Endodermal cell (in vitro differentiated cells): ENCODE results near the gene GON7. TPM values are rescaled to one million over a fixed set of nuclear protein-coding genes. Genes with fewer than 3 reads are reported as not detected.
A peak's percentile ranks its signal among the peaks of the same experiment; 100 is the strongest.

Experiments
- DNase-seq: peaks from one replicate; pipeline ENCODE4 v3.0.0-alpha.2; 2017
- H3K27ac ChIP-seq: 2 replicates; pipeline ENCODE4 v1.5.1; 2013; ENCODE audit warnings: mild to moderate bottlenecking, low read depth, low read length, moderate library complexity
- H3K27me3 ChIP-seq: 2 replicates; pipeline ENCODE4 v1.6.1; 2013; ENCODE audit warnings: mild to moderate bottlenecking, low read length, moderate library complexity; ENCODE audit not compliant: insufficient read depth, control insufficient read depth, poor library complexity, severe bottlenecking
- H3K36me3 ChIP-seq: 2 replicates; pipeline ENCODE4 v1.7.0; 2013; ENCODE audit warnings: mild to moderate bottlenecking, low read length, moderate library complexity; ENCODE audit not compliant: control insufficient read depth, insufficient read depth
- H3K4me1 ChIP-seq: one replicate; pipeline ENCODE4 v1.7.0; 2013; ENCODE audit warnings: low read length; ENCODE audit not compliant: control insufficient read depth, insufficient read depth
- H3K4me3 ChIP-seq: 2 replicates; pipeline ENCODE4 v1.5.1; 2013; ENCODE audit warnings: mild to moderate bottlenecking, low read length, moderate library complexity
- H3K9ac ChIP-seq: 2 replicates; pipeline ENCODE4 v1.6.1; 2013; ENCODE audit warnings: mild to moderate bottlenecking, low read length, moderate library complexity; ENCODE audit not compliant: poor library complexity, severe bottlenecking; ENCODE audit errors: extremely low read depth
- H3K9me3 ChIP-seq: 2 replicates; pipeline ENCODE4 v1.6.1; 2013; ENCODE audit warnings: mild to moderate bottlenecking, low read length, moderate library complexity; ENCODE audit not compliant: control insufficient read depth
- H3K27ac Mint-ChIP-seq: 2 replicates; pipeline ENCODE4 v1.8.0; 2020; ENCODE audit warnings: mixed read lengths
- H3K27me3 Mint-ChIP-seq: 2 replicates; pipeline ENCODE4 v1.8.0; 2021; ENCODE audit warnings: mild to moderate bottlenecking, mixed read lengths; ENCODE audit not compliant: insufficient read depth
- H3K36me3 Mint-ChIP-seq: 2 replicates; pipeline ENCODE4 v1.8.0; 2020; ENCODE audit warnings: low read depth, mixed read lengths
- H3K4me1 Mint-ChIP-seq: 2 replicates; pipeline ENCODE4 v1.8.0; 2020; ENCODE audit warnings: mixed read lengths
- H3K4me3 Mint-ChIP-seq: 2 replicates; pipeline ENCODE4 v1.8.0; 2020; ENCODE audit warnings: mild to moderate bottlenecking, moderate library complexity, mixed read lengths
- H3K9me3 Mint-ChIP-seq: 2 replicates; pipeline ENCODE4 v1.8.0; 2020; ENCODE audit warnings: mild to moderate bottlenecking, mixed read lengths
- WGBS, 2 experiments: methylation state at CpG; one replicate each; pipeline versions ENCODE4 v1.1.5 to v1.1.7; 2013; ENCODE audit warnings: missing lambda C conversion rate in 2 of 2, mixed read lengths in 1 of 2; ENCODE audit not compliant: insufficient coverage in 1 of 2, insufficient read length in 1 of 2; 5-methylcytosine and 5-hydroxymethylcytosine counted together
- long read RNA-seq, 4 experiments: library from polyadenylated mRNA in 2 of 4; library from RNA in 1 of 4; library from capped mRNA in 1 of 4; stranded (forward) in 3 of 4; unstranded in 1 of 4; transcript quantifications; one replicate each; pipeline ENCODE4 v2.0.0, GENCODE V29; 2020 to 2021; ENCODE audit warnings: inconsistent platforms in 1 of 4
- polyA plus RNA-seq, 2 experiments: library from polyadenylated mRNA; stranded (reverse); fragments of 50-300 nt; gene quantifications; one replicate each; pipeline ENCODE4 v1.2.3, GENCODE V29; 2013
- total RNA-seq, 2 donors: library from RNA; stranded (reverse); fragmentation: NEBNext Ultra II Directional in 1 of 2; extraction: Animal tissue kit (Norgen Biotek cat#: 25700) in 1 of 2; gene quantifications; 2 replicates in 1 of 2; 3 replicates in 1 of 2; pipeline ENCODE4 v1.2.1, GENCODE V29; 2021
- TF ChIP-seq, protein P1 (sequence below): fragments of 200-600 bp; sonication (generic); conservative IDR thresholded peaks from 2 replicates; pipeline ENCODE4 v1.5.0; 2021; ENCODE audit warnings: antibody characterized with exemption, mild to moderate bottlenecking

The GON7 gene, protein sequence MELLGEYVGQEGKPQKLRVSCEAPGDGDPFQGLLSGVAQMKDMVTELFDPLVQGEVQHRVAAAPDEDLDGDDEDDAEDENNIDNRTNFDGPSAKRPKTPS
- total RNA-seq: 1 to 10 TPM; 6.5 to 7.2 TPM
- 12.4 TPM for polyA plus RNA-seq (2013, experiment 1 of 2)
- 14.0 TPM for polyA plus RNA-seq (2013, experiment 2 of 2)
- long read RNA-seq, experiment 1, transcript GON7-201 (2 exons, 1,154 nt): major isoform, 5 of 6 reads
- long read RNA-seq, experiment 1, partial matches to known transcripts: 0 of 6 reads
- long read RNA-seq, experiment 1, other reads (novel, unspliced or antisense): 1 of 6 reads
- long read RNA-seq, experiment 2, transcript GON7-201 (2 exons, 1,154 nt): major isoform, 11 of 11 reads
- long read RNA-seq, experiment 2, partial matches to known transcripts: 0 of 11 reads
- long read RNA-seq, experiment 2, other reads (novel, unspliced or antisense): 0 of 11 reads
- long read RNA-seq, experiment 3, transcript GON7-201 (2 exons, 1,154 nt): major isoform, 13 of 14 reads
- long read RNA-seq, experiment 3, partial matches to known transcripts: 0 of 14 reads
- long read RNA-seq, experiment 3, other reads (novel, unspliced or antisense): 0 of 14 reads
- long read RNA-seq, experiment 4, transcript GON7-201 (2 exons, 1,154 nt): major isoform, 32 of 32 reads
- long read RNA-seq, experiment 4, partial matches to known transcripts: 0 of 32 reads
- long read RNA-seq, experiment 4, other reads (novel, unspliced or antisense): 0 of 32 reads

DNA sequence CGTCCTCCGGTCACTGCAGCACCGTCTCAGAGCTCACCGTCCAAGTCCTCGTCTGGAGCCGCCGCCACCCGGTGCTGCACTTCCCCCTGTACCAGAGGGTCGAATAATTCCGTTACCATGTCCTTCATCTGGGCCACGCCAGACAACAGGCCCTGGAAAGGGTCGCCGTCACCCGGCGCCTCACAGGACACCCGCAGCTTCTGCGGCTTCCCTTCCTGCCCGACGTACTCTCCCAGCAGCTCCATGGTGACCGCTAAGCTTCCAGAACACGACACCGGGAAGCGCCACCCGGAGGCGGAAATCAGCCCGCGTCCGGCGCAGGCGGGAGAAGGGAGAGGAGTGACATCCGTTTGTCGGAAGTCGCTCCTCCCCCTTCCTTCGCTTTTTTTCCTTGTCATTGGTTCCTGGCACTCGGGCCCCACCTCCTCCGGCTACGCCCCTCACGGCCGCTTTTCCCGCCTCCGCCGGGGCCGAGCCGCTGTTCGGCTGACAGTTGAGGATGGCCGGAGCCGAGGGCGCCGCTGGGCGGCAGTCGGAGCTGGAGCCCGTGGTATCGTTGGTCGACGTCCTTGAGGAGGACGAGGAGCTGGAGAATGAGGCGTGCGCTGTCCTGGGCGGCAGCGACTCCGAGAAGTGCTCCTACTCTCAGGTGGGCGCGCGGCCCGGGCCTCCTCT, at the start of gene GON7, which contains the start of gene UBR7:
TSS of gene GON7 (minus strand) at position 273 of the 675 bp plus-strand sequence. CDS start at position 245, 28 bp downstream.
TSS of gene UBR7 (plus strand) at position 464 of the 675 bp plus-strand sequence. CDS start at position 500, 36 bp downstream.
- H3K36me3 Mint-ChIP-seq: peaks cover 10% of the 10 kb centered on the region
- H3K27me3 ChIP-seq: no peaks in the 10 kb centered on the region
- H3K36me3 ChIP-seq: peaks cover 18% of the 10 kb centered on the region
- peak within 1 kb of the TSS; percentile 99 for H3K27ac Mint-ChIP-seq
- peak within 1 kb of the TSS; percentile 87 for H3K4me3 ChIP-seq
- H3K9me3 ChIP-seq: no peaks in the 10 kb centered on the region
- H3K4me1 Mint-ChIP-seq: peaks cover 13% of the 10 kb centered on the region
- peak within 1 kb of the TSS; percentile 89 for H3K9ac ChIP-seq
- H3K27me3 Mint-ChIP-seq: no peaks in the 10 kb centered on the region
- WGBS, 2 experiments: 0% methylated on average over 21 to 64 of the region's 65 CpGs
- H3K27ac ChIP-seq: peak within 1 kb of the TSS; percentile 91
- peak; percentile 99 for DNase-seq
- H3K9me3 Mint-ChIP-seq: no peaks in the 10 kb centered on the region
- peak within 1 kb of the TSS; percentile 95 for H3K4me3 Mint-ChIP-seq
- TF ChIP-seq, protein P1, sequence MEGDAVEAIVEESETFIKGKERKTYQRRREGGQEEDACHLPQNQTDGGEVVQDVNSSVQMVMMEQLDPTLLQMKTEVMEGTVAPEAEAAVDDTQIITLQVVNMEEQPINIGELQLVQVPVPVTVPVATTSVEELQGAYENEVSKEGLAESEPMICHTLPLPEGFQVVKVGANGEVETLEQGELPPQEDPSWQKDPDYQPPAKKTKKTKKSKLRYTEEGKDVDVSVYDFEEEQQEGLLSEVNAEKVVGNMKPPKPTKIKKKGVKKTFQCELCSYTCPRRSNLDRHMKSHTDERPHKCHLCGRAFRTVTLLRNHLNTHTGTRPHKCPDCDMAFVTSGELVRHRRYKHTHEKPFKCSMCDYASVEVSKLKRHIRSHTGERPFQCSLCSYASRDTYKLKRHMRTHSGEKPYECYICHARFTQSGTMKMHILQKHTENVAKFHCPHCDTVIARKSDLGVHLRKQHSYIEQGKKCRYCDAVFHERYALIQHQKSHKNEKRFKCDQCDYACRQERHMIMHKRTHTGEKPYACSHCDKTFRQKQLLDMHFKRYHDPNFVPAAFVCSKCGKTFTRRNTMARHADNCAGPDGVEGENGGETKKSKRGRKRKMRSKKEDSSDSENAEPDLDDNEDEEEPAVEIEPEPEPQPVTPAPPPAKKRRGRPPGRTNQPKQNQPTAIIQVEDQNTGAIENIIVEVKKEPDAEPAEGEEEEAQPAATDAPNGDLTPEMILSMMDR: no peak
- no peaks in the 10 kb centered on the region for H3K4me1 ChIP-seq

- H3K9me3 Mint-ChIP-seq: no peaks in the 10 kb centered on the region
- no peak overlapping the region for H3K4me3 Mint-ChIP-seq
- Histone ChIP-seq H3K4me3 (no peak overlapping the region), H3K27ac (no peak overlapping the region), H3K27me3 (no peaks in the 10 kb centered on the region), H3K4me1 (no peaks in the 10 kb centered on the region), H3K36me3 (peaks cover 84% of the 10 kb centered on the region), H3K9me3 (no peaks in the 10 kb centered on the region), H3K9ac (no peak overlapping the region)
- no peaks in the 10 kb centered on the region for H3K27me3 Mint-ChIP-seq
- TF ChIP-seq, protein P1: no peak
- no peaks in the 10 kb centered on the region for H3K4me1 Mint-ChIP-seq
- H3K36me3 Mint-ChIP-seq: peaks cover 55% of the 10 kb centered on the region
- DNase-seq: no peak
- 95 to 97% methylated on average over 7 of the region's 7 CpGs for WGBS, 2 experiments
- H3K27ac Mint-ChIP-seq: no peak overlapping the region
Observed at GRCh38 chr14:93249128-93249831, 42.4 kb upstream of the GON7 start.

- Histone ChIP-seq H3K9me3 (no peaks in the 10 kb centered on the region), H3K4me3 (no peak overlapping the region), H3K27me3 (no peaks in the 10 kb centered on the region), H3K9ac (no peak overlapping the region), H3K36me3 (peaks cover 91% of the 10 kb centered on the region), H3K4me1 (no peaks in the 10 kb centered on the region), H3K27ac (no peak overlapping the region)
- H3K4me1 Mint-ChIP-seq: no peaks in the 10 kb centered on the region
- no peak overlapping the region for H3K4me3 Mint-ChIP-seq
- H3K27me3 Mint-ChIP-seq: no peaks in the 10 kb centered on the region
- no peaks in the 10 kb centered on the region for H3K9me3 Mint-ChIP-seq
- TF ChIP-seq, protein P1: no peak
- H3K36me3 Mint-ChIP-seq: peaks cover 68% of the 10 kb centered on the region
- no peak for DNase-seq
- no peak overlapping the region for H3K27ac Mint-ChIP-seq
Observed at GRCh38 chr14:93246534-93246933, 39.7 kb upstream of the GON7 start.
